ENCODE measurements around the gene ACP6.
"Not testable (repeated sequence)": the region's sequence is repeated elsewhere in the genome, so short reads cannot be mapped to it uniquely, and the experiment has no call there.

ACP6 gene

DNA sequence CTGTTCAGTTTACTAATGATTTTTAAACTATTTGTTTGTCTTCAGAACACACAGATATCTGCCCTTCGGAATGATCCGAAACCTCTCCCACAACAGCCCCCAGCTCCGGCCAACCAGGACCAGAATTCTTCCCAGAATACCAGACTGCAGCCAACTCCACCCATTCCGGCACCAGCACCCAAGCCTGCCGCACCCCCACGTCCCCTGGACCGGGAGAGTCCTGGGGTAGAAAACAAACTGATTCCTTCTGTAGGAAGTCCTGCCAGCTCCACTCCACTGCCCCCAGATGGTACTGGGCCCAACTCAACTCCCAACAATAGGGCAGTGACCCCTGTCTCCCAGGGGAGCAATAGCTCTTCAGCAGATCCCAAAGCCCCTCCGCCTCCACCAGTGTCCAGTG lies 51.6 kb downstream of the ACP6 start:
- DNase-seq: no peak

DNA sequence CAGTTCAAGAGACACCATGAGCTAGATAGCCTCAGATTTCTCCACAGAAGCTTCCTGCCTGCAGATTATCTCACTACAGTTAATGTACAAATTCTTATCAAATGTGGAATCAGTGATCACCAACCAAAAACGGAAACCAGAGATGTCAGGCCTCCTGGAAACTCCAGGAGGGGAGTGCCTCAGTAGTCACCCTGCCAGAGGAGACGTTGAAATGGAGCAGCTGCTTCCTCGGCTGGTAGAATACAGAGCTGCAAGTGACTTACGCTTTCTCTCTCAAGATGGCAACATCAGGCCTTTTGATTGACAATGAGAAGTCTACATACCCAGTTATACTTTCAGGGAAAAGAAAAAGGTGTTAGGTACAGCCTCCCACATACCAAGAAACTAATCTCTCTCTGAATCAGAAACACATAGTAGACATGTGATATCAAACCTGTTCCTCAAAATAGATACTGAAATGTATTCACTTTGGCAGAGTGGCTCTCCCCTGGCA lies 52.2 kb downstream of the ACP6 start:
- DNase-seq: peak; percentile 60

DNA sequence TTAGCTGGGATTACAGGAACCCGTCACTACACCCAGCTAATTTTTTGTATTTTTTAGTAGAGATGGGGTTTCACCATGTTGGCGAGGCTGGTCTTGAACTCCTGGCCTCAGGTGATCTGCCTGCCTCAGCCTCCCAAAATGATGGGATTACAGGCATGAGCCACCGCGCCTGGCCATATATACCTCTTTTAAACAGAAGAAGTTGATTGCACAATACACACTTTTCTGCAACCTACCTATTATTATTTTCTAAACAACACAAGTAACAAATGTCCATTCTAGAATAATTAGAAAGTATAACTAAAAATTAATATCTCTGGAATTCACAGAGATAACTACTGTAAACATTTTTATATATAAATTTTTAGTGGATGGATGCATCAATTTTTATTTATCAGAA lies 55.4 kb downstream of the ACP6 start:
- DNase-seq: not testable (repeated sequence)

DNA sequence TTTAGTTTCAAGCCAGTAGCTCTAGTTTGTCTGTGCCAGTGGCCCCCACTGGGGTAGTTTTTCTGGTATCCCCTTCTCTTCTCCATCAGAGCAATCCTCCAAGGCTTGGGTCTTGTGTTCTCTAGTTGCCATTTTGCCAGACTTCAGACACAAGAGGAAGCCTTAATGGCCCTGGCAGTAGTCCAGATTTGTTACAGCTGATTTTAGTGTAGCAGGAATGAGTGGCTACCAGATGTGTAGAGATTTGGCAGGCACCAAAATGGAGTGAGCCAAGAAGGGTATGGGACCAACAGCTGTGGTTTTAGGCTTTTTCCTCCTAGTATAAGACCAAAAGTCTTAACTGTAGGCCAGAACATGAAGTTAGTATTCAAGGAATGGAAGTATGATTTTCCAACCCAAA lies 56.8 kb downstream of the ACP6 start:
- no peak for DNase-seq

- DNase-seq: no peak
Measured at GRCh38 chr1:147612366-147612765, 58.0 kb downstream of the ACP6 start.

DNA sequence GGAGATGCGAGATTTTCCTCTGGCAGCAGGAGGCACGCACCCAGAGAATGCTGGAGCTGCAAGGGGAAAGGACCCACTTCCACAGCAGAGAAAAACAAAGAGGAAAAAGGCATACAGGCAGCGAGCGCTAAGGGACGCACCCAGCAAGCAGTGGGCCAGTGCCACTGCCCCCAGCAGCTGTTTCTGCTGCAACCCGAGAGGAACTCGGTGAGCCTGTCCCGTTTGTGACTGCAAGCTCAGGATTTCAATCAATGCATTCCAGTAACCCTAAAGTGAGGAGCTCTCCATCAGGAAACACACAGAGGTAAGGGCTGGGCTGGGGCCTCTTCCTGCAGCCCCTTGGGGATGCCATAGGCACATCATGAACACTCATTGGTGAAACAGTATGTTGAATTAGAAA lies 58.7 kb downstream of the ACP6 start:
- DNase-seq: no peak

- no peak for DNase-seq
Measured at GRCh38 chr1:147611021-147611426, 59.3 kb downstream of the ACP6 start.

DNA sequence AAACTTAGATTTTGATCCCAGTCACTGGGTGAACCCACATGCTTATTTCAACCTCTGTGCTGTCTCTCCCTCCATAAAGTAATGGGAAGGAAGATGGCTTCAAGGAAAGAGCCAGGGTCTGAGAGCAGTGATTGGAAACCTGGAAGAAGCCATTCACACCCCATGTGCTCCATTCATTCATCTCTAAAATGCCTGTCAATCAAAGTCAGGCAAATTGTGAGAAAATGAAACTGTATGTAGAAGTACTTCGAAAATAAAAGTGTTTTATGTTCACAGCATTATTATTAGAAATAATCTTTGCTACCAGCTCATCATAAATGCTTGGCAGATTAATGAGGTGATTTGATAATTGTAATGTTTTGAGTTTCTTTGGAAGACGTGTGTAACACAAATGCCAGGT lies 61.0 kb downstream of the ACP6 start:
- DNase-seq: no peak

DNA sequence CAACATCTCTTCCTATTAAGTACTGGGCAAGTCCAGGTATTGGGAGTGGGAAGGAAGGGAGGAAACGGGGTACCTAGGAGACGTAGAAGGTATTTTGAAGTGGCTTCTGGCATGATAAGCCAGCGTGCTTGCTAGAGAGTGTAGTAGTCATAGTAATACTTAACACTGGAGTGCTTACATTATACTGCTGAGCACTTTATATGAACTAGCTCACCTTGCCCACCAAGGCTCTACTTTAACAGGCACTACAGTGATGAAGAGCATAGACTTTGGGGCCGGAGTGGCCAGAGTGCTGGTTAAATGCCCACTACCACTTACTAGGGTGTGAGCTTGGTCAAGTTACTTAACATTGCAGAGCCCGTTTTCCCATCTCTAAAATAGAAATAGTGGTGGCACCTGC lies 61.7 kb downstream of the ACP6 start:
- no peak for DNase-seq

DNA sequence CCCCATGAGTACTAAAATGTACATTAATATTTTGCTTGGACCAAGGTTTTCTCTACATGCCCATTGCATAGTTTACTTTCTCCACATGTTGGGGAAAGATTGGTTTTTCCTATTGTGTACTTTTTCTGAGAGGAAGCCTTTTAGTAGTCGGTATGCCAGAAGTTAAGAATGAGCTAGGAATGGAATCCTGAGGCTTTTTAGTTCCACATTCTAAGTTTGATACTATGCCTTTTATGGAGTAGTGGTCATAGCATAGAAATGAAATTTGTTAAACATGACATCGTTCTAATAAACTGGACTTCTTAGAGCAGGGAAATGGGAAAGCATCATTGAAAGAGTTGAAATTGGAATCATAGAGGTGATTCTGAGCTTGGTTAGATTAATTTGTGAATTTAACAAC lies 64.7 kb downstream of the ACP6 start:
- no peak for DNase-seq

DNA sequence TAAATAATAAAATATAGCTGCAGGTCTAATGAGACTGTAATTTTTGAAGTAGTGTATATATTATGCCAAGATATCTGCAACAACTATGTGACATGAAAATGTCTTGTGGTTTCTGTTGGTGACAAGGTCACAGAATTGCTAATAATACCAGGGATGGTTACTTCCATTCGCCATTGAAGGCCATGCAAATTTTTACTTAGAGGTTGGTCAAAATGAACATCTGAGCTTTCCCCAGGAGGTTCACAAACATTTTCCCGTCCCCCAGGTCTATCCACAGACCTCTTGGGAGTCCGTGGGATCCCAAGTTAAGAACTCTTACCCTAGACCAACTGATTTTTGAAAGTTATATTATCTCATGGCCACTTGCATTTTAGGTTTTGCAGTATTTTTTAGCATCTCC lies 66.3 kb downstream of the ACP6 start:
- no peak for DNase-seq

- no peak for DNase-seq
Measured at GRCh38 chr1:147600119-147601111, 69.9 kb downstream of the ACP6 start.

DNA sequence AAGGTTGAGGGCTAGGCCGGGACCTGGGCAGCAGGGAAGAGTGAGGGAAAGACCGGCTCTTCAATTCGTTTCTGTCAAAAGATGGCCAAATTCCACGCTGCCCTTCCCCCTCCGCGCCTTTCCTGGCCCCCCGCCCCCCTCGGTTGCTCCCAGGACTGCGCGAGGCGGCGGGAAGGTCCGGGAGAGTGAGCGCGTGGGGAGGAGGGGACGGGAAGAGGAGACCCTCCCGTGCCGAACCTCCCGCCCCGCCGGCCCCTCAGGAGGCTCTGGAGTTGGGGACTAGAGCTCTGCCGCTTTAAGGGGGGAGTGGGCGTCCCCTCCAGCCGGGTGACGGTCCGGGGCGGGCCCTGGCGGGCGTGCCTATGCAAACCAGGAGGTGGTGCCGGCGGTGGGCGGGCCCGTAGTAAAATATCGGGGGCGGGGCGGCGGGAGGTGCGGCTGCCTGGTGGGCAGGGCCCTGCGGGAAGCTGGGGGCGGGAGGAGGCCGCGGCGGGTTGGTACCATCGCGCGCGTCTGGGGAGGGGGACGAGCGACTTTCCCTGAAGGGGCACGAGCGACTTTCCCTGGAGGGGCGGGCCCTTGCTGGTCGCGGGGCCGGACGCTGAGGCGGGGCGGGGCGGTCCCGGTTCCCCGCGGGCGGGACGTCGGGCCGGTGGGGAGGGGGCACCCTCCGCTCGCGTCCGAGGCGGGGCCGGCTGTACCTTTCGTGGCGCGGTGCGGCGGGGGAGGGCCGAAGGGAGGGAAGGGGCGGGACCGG lies 70.8 kb downstream of the ACP6 start:
- DNase-seq: peak; percentile 96

DNA sequence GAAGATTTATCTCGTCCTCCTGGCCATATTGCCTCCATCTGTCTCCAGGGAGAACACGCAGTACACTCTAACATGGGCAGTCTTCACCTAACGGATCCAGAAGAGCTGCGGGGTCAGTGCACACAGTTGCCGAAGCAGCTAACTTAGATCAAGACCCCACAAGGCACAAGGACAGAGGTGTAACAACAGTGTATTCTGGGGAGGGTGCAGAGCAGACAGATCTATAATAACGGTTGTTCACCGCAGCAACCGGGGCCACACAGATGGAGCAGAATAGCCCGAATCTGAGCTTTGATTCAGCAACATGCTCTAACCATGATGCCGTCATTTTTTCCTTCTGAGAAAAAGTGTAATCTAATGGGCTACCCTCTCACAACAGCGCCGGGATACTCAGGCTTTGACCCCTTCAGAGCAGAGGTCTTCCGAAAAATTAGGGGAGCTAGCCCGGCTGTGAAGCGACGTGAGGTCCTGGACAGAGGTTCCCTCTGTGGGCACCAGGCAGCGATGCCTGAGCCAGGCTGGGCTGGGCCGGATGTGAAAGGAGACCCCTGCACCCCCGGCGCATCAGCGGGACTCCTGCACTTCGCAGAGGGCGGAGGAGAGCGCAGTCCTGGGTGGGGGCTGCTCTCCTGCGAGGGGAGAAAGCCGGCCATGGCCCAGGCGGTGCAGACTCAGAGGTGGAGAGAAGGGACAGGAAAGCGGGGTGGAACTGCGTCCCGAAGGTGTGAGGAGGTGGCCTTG lies 71.5 kb downstream of the ACP6 start:
- DNase-seq: peak; percentile 28

GRCh38 chr1:147597010-147597409 lies 73.3 kb downstream of the ACP6 start:
- DNase-seq: no peak
